GM18907 (cell line): ENCODE measurements around the gene TNP2.

Experiments
- ATAC-seq: cut with Tn5 transposase; IDR thresholded peaks from one replicate; pipeline ENCODE4 v1.9.1; 2021; ENCODE audit warnings: mild to moderate bottlenecking, moderate library complexity; ENCODE audit not compliant: unreplicated experiment

Gene TNP2

DNA sequence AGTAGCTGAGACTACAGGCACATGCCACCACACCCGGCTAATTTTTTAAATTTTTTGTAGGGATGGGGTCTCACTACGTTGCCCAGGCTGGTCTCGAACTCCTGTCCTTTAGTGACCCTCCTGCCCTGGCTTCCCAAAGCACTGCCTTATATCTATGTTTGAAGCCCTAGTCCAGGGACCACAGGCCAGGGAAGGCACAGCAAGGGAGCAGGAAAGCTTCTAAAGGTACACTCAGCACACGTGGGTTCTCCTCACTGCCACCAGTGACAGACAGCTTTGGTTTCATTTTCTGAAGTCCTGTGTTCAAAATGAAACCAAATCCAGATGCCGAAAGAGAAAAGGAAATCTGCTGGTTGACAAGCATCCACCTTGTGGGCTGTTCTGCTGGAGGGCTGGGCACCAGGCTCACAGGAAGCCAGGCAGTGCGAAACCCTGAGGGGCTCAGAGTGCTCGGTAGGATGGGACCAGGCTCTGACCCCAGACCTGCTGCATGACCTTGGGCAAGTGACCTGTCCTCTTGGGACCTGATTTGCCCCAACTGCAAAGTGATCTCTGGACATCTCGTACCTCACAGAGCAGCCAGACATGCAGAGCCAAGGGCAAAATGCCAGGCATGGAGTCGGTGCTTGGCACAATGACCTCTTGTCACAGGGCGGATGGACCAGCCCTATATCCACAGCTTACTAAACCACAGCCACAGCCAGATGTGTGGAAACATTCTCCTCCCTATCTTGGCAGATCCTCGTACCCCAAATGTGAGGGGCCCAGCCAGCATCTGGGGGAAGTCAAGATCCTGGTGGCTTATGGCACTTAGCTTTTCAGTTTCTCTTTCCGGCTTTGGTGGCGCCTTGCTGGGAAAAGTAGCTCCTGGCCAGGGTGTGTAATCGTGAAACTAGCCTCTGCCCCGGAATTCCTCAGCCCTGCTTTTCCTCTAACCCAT lies 10.3 kb downstream of the TNP2 start:
- no peak for ATAC-seq

DNA sequence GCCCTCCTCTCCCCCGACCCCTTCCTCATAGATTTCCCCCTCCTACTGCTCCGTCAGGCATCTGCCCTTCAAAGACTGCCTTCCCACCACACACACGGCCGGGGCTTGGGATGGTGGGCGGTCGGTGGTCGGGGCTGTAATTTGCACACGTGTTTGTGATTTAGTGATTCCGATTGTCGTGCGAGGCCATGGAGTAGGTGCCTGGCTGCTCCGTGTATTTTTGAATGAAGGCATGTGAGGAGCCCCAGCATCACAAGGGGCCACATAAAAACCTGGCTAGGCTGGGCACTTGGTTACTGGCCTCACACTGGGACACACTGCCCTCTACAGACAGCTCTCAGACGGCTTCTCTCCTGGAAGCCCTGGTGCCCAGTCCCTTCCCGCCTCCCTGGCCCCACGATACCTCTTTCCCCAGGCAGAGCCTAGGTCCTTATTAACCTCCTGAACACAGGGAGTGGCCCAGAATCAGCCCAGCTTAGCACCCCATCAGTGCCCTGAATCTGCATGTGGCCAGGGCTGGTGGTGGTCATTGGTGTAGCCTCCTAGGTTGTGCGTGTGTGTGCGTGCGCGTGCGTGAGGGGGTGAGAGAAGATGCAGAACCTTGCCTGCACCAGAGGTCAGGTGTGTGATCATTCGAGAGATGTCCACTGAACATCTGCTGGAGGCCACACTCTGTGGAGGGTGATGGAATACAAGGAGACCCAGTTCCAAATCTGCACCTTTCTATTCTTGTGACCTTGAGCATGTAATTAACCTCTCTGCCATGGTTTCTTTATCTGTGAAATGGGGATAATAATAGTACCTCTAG lies 11.8 kb downstream of the TNP2 start:
- ATAC-seq = no peak

DNA sequence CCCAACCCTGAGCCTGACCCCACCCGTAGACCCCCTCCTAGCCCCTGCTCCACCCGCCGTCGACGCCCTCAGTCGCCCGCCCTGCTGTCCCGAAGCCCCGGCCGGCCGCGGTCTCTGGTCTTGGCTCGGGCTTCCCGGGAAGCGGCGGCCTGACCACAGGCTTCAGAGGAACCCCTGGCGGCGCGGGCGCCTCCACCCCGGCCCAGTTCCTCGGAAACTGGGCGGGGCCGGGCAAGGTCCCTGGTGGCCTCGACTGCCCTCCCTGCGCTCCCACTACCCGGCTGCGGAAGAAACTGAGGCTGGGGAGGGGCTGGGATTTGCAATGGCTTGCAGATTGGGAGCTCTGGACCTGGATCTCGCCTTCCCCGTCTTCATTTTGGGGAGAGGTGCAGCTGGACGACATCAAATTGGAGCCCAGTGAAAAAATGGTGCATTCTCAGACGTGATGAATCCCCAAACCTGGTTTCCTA lies 12.4 kb downstream of the TNP2 start:
- ATAC-seq = no peak

DNA sequence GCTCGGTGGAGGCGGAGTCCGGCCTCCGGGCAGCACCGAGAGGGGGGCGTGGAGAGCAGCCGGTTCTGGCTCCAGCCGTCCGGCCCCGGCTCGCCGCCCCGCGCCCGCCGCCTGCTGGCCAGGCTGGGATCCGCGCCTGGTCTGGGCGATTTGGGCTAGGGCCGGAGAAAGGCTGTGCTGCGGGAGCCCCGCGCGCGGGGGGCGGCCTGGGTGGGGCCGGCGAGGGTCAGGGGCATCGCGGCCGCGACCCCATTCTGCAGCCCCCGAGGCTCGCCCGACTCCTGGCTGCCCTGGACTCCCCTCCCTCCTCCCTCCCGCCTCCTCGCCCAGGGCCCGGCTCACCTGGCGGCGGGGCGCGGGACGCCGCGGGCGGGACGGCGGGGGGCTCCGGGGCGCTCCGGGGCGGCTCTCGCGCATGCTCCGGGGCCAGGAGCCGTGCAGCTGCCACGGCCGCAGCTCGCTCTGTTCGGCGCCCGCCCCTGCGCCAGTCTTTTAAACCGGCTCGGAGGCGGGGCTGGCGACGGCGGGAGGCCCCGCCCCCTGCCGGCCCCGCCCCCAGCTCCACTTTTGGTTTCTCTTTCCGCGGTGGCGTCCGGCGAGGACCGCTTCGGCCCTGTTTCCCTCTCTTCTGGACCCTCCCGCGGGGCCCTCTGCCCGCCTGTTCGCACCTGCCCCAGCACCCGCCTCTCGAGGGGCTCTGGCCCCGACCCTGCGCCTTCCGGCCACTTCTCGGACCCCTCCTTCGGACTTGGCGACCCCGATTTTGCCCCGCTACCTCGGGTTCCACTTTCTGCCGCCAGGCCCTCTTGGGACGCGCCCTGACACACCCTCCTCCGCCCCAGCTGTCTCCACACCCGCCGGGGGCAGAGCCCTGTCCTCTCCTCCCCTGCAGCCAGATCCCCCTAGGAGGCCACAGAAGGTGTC lies 13.1 kb downstream of the TNP2 start, which contains the start of gene SOCS1:
Gene SOCS1 (minus strand): TSS at position 468 of the 924 bp plus-strand sequence. CDS start 726 bp downstream, outside the sequence.
- ATAC-seq = peak; percentile 59

DNA sequence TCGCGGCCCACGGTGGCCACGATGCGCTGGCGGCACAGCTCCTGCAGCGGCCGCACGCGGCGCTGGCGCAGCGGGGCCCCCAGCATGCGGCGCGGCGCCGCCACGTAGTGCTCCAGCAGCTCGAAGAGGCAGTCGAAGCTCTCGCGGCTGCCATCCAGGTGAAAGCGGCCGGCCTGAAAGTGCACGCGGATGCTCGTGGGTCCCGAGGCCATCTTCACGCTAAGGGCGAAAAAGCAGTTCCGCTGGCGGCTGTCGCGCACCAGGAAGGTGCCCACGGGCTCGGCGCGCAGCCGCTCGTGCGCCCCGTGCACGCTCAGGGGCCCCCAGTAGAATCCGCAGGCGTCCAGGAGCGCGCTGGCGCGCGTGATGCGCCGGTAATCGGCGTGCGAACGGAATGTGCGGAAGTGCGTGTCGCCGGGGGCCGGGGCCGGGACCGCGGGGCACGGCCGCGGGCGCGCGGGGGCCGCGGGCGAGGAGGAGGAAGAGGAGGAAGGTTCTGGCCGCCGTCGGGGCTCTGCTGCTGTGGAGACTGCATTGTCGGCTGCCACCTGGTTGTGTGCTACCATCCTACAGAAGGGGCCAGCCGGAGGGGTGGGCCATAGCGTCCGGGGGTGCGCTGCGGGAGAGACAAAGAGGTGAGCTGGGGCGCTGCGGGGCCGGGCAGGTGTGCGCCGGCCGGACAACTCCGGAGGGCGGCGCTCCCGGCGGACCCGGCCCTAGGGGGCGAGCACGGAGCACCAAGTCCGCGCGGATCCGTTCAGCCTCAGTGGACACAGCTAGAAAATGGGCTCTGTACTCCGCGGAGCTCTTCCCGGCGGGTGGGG lies 14.0 kb downstream of the TNP2 start:
- peak; percentile 3 for ATAC-seq

DNA sequence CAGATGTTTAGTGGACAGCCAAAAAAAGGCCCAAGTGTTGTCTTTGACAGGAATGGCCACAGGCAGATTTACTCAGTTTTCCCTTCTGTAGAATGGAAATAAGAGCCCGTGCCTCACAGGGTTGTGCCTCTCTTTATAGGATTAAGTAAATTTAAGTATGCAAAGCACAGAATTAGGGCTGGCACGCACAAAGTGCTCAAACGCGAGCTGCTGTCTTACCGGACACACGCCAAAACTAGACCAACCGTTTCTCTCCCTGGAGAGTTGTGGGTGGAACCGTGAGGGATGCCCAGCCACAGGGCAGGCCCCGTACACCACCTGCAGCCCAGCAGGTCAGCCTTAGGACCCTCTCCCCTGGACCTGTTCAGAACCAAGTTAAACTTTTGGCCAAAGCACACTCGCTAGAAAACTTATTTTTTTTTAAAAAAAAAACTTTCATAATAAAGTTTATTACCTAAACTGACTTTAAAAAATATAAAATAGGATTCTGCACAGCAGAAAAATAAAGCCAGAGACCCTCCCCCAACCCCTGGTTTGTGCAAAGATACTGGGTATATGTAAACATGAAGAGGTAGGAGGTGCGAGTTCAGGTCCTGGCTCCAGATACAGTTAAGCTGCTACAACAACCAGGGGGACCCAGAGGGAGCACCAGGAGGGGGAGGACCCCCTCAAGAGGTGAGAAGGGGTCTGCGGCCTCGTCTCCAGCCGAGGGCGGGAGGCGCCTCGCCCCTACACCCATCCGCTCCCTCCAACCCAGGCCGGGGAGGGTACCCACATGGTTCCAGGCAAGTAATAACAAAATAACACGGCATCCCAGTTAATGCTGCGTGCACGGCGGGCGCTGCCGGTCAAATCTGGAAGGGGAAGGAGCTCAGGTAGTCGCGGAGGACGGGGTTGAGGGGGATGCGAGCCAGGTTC lies 14.9 kb downstream of the TNP2 start:
- ATAC-seq = no peak

DNA sequence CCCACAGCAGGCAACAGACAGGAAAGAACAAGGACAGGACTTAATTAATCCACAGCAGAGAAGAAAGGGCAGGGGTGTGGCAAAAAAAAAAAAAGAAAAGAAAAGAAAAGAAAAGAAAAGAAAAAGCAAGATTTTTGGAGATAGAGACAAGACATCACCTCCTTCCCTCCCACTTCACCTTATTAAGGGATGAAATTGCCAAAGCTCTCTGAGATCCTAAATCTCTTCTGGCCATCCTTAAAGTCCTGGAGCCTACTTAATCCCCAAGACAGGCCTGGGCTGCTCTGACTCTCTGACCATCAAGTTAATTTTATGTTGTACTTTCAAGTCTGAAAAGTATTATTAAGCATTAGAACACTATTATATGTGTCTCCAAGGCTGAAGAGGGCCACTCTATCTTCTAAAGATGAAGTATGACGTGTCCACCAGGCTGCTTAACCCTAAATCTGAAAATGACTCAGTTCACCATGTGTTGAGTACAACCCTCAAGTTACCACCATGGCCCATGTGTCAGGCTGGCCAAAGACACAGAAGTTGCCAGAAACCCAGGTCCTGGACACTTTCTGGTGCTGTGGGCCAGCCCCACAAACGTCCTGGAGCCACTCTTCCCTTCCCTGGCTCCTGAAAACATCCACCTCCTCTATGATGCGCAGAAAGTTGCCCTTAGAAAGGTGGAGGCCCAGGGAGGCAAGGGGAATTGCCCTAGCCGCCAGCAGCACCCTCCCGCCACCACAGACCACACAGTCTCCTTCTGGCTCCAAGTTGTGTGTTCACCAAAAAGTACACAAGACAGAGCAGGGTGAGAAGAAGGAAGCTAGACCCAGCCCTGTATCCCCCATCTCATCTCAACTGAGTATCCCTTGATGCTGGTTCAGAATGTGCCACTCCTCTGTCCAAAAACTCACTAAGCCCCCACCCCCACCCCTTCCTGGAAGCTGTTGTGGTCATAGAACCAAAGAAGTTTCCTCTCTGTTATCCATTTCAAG lies 15.8 kb downstream of the TNP2 start:
- no peak for ATAC-seq

DNA sequence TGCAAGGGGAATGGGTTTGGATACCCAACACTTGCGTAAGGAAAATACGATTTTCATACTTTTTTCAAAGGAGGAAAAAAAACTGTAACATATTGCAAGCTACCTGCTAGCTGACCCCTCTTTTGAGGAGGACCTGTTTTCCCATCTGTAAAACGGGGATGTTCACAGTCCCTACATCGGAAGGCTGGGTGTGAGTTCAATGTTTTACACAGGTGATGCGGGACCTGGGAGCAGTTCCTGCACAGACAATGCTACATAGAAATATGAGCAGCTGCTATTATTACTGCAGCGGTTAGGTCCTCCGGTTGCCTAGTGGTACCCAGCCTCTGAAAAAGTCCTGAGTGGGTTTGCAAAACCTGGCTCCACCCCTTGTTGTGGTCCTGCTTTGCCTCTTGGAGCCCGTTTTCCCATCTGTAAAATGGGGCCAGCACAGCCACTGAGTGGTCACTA lies 16.6 kb downstream of the TNP2 start:
- no peak for ATAC-seq

DNA sequence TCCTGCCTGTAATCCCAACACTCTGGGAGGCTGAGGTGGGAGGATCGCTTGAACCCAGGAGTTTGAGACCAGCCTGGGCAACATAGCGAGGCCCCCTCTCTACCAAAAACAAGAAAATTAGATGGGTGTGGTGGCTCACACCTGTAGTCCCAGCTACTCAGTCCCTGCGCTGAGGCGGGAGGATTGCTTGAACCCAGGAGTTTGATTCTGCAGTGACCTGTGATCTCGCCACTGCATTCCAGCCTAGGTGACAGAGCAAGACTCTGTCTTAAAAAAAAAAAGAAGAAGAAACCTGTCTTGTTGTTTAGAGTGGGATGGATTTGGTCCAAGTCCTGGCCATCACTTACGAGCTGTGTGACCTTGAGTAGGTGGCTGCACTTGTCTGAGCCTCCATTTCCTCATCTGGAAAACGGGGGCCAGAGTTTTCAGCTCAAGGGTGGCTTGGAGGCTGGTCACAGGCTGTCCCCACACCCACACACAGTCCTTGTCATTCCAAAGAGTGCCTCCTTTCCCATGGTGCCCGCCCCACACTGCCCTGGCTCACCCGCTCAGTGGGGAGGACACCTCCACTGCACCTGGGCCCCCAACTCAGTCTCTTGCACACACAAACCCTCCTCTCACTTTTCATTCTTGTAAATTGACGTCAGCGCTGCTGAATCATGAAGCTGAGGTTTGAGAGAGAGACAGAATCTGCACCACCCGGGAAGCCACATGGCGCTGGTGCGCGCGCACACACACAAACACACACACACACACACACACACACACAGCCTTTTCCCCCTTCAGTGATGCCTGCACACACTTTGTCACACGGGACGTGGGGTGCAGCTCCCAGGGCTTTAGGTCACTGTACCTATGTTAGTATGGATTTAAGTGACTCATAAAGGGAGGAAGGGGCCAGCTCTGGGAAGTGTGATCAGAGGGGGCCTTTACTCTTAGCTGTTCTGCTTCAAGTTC lies 17.3 kb downstream of the TNP2 start:
- no peak for ATAC-seq

DNA sequence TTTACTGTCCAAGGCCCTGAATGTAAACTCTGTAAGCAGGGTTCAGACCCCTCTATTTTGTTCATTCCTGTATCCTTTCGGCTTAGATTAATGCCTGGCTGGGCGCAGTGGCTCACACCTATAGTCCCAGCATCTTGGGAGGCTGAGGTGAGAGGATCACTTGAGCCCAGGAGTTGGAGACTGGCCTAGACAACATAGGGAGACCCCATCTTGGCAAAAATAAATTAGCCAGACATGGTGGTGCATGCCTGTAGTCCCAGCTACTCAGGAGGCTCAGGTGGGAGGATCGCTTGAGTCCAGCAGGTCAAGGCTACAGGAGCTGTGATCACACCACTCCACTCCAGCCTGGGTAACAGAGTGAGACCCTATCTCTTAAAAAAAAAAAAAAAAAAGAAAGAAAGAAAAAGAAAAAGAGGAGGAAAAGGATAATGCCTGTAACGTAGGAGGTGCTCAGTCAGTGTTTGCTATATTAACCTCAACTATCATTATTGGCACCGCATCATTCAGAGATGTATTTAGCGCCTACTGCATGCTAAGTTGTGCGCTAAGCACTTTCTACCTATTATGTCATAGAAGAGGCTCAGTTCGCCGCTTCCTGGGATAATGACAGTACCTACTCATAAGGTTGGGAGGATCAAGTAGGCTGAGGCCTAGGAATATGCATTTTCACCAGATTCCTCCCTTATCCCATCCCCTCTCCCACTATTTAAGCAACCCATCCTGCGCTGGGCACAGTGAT lies 18.2 kb downstream of the TNP2 start:
- ATAC-seq = no peak

DNA sequence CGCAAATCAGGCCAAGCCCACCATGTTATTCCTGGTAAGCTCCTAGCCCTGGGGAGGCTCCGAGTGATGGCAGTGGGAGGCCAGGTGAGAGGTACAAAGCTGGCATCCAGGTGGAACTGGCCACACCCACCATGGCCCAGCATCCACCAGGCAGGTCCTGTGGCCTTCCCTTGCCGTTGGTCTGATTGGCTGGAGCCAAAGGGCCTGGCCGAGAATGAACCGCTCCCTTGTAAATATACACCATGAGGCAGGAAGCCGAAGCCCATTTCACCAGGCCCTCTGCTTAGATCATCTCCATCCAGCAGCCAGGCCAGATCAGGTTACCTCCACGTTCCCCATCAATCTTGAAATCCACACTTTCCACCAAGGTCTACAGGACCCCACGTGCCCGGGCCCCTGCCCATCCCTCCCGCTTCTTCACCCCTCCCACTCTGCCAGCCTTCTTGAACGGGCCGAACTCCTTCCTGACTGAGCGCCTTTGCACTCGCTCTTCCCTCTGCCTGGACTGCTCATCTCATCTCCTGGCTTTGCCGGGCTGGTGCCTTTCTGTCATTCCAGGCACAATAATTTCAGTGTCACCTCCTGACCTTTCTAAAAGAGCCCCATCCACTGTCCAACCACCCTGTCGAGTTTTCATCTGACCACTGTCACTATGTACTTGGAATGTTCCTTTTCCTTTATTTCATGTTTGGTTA lies 18.9 kb downstream of the TNP2 start:
- ATAC-seq = no peak

DNA sequence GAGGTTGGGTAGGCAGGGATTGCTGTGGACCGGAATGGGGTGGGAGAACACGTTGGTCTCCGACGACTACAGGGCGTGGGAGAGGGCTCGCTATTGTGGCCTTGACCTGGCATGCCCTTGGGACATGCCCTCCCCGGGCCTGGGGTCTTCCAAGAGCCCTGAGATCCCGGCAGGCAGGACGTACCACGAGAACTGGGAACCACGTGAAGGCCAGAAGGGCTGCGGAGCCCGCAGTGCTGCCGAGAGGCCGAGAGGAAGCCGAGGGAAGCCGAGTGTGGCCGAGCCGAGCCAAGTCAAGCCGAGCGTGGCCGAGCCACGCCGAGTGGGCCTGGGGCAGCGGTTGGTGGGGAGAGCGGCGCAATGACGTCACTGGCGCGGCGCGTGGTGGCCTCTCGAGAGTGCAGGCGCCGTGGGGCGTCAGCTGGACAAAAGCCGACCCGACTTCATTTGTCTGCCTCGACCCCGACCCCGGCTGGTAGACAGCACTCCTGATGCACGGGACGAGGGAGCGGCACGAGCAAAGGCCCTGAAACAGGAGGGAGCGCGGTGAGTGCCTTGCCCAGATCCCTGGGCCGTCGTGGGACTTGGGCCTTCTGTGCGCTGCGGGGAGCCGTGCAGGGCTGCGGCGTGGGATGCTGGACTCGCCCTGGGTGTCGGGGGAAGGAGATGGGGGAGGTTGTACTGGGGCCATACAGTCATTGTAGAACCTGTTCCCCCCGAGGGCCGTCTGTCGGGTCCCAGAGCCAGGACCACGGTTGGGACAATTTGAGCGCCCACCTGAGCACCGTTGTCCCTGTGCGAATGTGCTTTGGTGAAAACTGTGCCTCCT lies 19.7 kb downstream of the TNP2 start:
- no peak for ATAC-seq

DNA sequence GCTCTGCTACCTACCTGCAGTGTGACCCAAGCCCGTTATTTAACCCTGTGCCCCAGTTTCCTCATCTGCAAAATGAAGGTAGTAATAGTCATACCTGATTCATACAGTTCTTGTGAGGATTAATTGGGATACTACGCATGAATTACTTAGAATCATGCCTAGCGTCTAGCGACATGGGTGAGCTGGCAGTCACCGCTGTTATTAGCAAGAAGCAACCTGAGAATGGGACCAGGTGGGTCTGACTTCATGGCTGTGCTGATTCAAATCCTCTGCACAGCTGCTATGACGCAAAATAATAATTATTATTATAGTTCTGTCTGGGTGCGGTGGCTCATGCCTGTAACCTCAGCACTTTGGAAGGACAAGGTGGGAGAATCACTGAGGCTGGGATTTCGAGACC lies 21.0 kb downstream of the TNP2 start:
- no peak for ATAC-seq

DNA sequence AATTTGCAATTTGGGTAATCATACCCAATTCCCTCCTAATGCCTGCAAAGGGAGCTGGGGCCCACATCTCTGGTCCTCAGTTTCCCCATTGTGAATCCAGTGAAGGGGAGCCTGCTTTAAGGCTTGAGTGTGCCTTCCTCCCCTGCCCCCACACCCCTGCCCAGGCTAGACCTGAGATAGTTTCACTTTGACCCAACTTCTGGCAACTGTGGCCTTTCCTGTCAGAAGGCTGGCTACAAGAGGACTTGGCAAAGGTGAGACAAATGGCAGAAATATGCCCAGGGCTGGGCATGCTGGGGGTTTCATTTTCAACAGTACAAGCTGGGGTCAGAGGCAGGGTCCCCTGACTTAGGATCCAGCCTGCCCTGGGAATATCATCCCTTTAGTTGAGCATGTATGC lies 23.1 kb downstream of the TNP2 start:
- no peak for ATAC-seq
